ENCODE data around the gene SALL4. TPM values are rescaled to one million over a fixed set of nuclear protein-coding genes. Genes with fewer than 3 reads are reported as not detected.

Gene SALL4
- total and polyA plus RNA-seq, 9 of the 15 experiments (the other 6 are each of a cell fraction or from before 2014, with no cell fraction given): 0.03 to 0.07 TPM; not detected in 7

DNA sequence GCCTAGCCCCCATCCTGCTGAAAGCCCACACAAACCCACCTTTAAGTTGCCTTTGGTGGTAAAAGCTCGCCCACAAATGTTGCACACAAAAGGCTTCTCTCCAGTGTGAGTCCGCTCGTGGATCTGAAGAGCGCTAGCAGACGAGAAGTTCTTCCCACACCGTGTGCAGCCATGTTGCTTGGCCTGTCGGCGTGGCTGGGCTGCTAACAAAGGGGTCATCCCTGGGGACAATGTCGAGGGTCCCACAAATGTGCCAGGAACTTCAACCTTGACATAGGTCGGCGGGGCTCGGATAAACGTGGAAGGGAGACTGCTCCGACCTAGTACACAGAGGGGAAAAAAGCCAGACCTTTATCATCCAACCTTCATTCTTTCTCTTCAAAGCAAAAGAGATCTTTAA is 13.5 kb downstream of the SALL4 start:
- ChIA-PET CTCF (ENCODE audit: low intra/inter-chr PET ratio) (no interaction called here), POLR2A (no interaction called here)
- no peaks in the 10 kb centered on the region for H3K4me1 ChIP-seq (replicated peaks in 1 of 2; ENCODE audit: control insufficient read depth in 2 of 2, insufficient read depth in 2 of 2, low read length in 2 of 2)
- H3K27me3 ChIP-seq (ENCODE audit: control insufficient read depth in 2 of 2, insufficient read depth in 2 of 2, low read length in 2 of 2): peaks cover 38 to 68% of the 10 kb centered on the region in 2 experiments
- H3K4me2 ChIP-seq (ENCODE audit: insufficient read depth, low read length): no peak overlapping the region
- no peak overlapping the region for H3K9ac ChIP-seq (ENCODE audit: insufficient read depth in 1 of 2, low read depth in 2 of 2, low read length in 2 of 2)
- no peak overlapping the region for H3K4me3 ChIP-seq
- DNase-seq (ENCODE audit: extremely low read depth in 1 of 4, low spot score in 3 of 4): no peak
- H2AFZ ChIP-seq (ENCODE audit: low read depth, low read length): no peak overlapping the region
- no TSS peak for BruUV-seq (replicated peaks)
- H3K36me3 ChIP-seq (ENCODE audit: control insufficient read depth, insufficient read depth, low read length): no peaks in the 10 kb centered on the region
- WGBS (ENCODE audit: insufficient coverage, low coverage, missing lambda C conversion rate): 0% methylated on average over 14 of the region's 14 CpGs
- H3K27ac ChIP-seq (ENCODE audit: extremely low read depth, low read depth, low read length): no peak overlapping the region
- FAIRE-seq: no peak
- H4K20me1 ChIP-seq (replicated peaks; ENCODE audit: control insufficient read depth, insufficient read depth, low read length): no peaks in the 10 kb centered on the region
- ATAC-seq: no peak
- H3K79me2 ChIP-seq (ENCODE audit: control insufficient read depth, insufficient read depth, low read length): no peaks in the 10 kb centered on the region
- intact Hi-C loops (cut with micrococcal nuclease) (no loop called here), in situ Hi-C loops (cut with MboI) (no loop called here)
- H3K9me1 ChIP-seq (ENCODE audit: control insufficient read depth, insufficient read depth, low read length): no peaks in the 10 kb centered on the region
- no peaks in the 10 kb centered on the region for H3K9me3 ChIP-seq (replicated peaks; ENCODE audit: control insufficient read depth, insufficient read depth, low read depth, low read length)
- no peak for TF ChIP-seq SNRNP70 (optimal IDR thresholded peaks at IDR 0.05; ENCODE audit: low read depth, low read length)
- no peak for TF ChIP-seq NFYB (IDR thresholded peaks at IDR 0.05; ENCODE audit: extremely low read depth, insufficient read length)
- TF ChIP-seq, protein P1, sequence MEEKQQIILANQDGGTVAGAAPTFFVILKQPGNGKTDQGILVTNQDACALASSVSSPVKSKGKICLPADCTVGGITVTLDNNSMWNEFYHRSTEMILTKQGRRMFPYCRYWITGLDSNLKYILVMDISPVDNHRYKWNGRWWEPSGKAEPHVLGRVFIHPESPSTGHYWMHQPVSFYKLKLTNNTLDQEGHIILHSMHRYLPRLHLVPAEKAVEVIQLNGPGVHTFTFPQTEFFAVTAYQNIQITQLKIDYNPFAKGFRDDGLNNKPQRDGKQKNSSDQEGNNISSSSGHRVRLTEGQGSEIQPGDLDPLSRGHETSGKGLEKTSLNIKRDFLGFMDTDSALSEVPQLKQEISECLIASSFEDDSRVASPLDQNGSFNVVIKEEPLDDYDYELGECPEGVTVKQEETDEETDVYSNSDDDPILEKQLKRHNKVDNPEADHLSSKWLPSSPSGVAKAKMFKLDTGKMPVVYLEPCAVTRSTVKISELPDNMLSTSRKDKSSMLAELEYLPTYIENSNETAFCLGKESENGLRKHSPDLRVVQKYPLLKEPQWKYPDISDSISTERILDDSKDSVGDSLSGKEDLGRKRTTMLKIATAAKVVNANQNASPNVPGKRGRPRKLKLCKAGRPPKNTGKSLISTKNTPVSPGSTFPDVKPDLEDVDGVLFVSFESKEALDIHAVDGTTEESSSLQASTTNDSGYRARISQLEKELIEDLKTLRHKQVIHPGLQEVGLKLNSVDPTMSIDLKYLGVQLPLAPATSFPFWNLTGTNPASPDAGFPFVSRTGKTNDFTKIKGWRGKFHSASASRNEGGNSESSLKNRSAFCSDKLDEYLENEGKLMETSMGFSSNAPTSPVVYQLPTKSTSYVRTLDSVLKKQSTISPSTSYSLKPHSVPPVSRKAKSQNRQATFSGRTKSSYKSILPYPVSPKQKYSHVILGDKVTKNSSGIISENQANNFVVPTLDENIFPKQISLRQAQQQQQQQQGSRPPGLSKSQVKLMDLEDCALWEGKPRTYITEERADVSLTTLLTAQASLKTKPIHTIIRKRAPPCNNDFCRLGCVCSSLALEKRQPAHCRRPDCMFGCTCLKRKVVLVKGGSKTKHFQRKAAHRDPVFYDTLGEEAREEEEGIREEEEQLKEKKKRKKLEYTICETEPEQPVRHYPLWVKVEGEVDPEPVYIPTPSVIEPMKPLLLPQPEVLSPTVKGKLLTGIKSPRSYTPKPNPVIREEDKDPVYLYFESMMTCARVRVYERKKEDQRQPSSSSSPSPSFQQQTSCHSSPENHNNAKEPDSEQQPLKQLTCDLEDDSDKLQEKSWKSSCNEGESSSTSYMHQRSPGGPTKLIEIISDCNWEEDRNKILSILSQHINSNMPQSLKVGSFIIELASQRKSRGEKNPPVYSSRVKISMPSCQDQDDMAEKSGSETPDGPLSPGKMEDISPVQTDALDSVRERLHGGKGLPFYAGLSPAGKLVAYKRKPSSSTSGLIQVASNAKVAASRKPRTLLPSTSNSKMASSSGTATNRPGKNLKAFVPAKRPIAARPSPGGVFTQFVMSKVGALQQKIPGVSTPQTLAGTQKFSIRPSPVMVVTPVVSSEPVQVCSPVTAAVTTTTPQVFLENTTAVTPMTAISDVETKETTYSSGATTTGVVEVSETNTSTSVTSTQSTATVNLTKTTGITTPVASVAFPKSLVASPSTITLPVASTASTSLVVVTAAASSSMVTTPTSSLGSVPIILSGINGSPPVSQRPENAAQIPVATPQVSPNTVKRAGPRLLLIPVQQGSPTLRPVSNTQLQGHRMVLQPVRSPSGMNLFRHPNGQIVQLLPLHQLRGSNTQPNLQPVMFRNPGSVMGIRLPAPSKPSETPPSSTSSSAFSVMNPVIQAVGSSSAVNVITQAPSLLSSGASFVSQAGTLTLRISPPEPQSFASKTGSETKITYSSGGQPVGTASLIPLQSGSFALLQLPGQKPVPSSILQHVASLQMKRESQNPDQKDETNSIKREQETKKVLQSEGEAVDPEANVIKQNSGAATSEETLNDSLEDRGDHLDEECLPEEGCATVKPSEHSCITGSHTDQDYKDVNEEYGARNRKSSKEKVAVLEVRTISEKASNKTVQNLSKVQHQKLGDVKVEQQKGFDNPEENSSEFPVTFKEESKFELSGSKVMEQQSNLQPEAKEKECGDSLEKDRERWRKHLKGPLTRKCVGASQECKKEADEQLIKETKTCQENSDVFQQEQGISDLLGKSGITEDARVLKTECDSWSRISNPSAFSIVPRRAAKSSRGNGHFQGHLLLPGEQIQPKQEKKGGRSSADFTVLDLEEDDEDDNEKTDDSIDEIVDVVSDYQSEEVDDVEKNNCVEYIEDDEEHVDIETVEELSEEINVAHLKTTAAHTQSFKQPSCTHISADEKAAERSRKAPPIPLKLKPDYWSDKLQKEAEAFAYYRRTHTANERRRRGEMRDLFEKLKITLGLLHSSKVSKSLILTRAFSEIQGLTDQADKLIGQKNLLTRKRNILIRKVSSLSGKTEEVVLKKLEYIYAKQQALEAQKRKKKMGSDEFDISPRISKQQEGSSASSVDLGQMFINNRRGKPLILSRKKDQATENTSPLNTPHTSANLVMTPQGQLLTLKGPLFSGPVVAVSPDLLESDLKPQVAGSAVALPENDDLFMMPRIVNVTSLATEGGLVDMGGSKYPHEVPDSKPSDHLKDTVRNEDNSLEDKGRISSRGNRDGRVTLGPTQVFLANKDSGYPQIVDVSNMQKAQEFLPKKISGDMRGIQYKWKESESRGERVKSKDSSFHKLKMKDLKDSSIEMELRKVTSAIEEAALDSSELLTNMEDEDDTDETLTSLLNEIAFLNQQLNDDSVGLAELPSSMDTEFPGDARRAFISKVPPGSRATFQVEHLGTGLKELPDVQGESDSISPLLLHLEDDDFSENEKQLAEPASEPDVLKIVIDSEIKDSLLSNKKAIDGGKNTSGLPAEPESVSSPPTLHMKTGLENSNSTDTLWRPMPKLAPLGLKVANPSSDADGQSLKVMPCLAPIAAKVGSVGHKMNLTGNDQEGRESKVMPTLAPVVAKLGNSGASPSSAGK (IDR thresholded peaks at IDR 0.05): no peak
- TF ChIP-seq NR3C1 (CRISPR knock-in tag; IDR thresholded peaks at IDR 0.05): no peak
- no peak for TF ChIP-seq ZNF184 (CRISPR knock-in tag; IDR thresholded peaks at IDR 0.05)
- TF ChIP-seq KAT7 (CRISPR knock-in tag; IDR thresholded peaks at IDR 0.05; ENCODE audit: borderline replicate concordance): no peak
- no peak for TF ChIP-seq MXI1 (IDR thresholded peaks at IDR 0.05; ENCODE audit: low read depth, low read length)
- no peak for TF ChIP-seq SIN3B (IDR thresholded peaks at IDR 0.05; ENCODE audit: low read depth)
- no peak for TF ChIP-seq ELF4 (CRISPR knock-in tag; IDR thresholded peaks at IDR 0.05)
- TF ChIP-seq, protein P2, sequence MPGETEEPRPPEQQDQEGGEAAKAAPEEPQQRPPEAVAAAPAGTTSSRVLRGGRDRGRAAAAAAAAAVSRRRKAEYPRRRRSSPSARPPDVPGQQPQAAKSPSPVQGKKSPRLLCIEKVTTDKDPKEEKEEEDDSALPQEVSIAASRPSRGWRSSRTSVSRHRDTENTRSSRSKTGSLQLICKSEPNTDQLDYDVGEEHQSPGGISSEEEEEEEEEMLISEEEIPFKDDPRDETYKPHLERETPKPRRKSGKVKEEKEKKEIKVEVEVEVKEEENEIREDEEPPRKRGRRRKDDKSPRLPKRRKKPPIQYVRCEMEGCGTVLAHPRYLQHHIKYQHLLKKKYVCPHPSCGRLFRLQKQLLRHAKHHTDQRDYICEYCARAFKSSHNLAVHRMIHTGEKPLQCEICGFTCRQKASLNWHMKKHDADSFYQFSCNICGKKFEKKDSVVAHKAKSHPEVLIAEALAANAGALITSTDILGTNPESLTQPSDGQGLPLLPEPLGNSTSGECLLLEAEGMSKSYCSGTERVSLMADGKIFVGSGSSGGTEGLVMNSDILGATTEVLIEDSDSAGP (CRISPR knock-in tag; IDR thresholded peaks at IDR 0.05): no peak
- no peak for TF ChIP-seq GATAD2A (IDR thresholded peaks at IDR 0.05)

All from K562 (cell line).